ENCODE data around the gene S100A9. TPM values are rescaled to one million over a fixed set of nuclear protein-coding genes. Genes with fewer than 3 reads are reported as not detected.
A peak's percentile ranks its signal among the peaks of the same experiment; 100 is the strongest.

Gene S100A9
- total and polyA plus RNA-seq, 10 donors = 947 to 6,984 (median 2,376) TPM

DNA sequence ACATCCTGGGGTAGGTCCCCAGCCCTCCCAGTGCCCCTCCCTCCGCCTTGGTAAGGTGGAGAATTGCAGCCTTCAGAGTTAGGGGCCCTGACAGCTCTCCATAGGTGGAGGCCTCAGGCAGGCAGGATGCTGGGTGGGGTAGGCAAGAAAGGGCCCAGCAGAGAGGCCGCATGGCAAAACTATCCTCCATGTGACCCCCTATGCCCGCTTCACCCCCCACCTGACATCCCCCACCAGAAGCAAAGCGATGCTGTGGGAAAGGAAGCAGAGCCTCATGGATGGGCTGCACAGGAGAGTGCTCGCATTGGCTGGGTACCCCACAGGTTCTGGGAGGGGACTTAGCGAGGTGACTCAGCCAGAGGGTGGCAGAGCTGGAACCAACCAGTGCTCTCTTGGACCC, 1.6 kb downstream of the S100A9 start:
- intact Hi-C loops (cut with DNase I; ENCODE audit: low total_unique reads) = loop anchor here (10.0 kb wide), 1 partner anchor 206 kb away; the partner anchor contains the start of gene S100A2
- H3K27ac ChIP-seq = peak overlapping the region in 7 of 8 donors; percentile 71 to 95 (median 86)
- H3K4me3 ChIP-seq = peak overlapping the region in 6 of 8 donors; percentile 29 to 64 (median 42)
- H3K27me3 ChIP-seq (replicated peaks in 1 of 7) = peaks cover 0 to 8% (median 0%) of the 10 kb centered on the region in 7 donors
- 77 to 89% (median 85%) methylated on average over 6 of the region's 6 CpGs for WGBS, 5 donors
- H3K9me3 ChIP-seq = no peaks in the 10 kb centered on the region
- H3K36me3 ChIP-seq = peaks cover 0 to 27% (median 0%) of the 10 kb centered on the region in 6 donors
- TF ChIP-seq CTCF (IDR thresholded peaks at IDR 0.05 in 8 of 11, conservative IDR thresholded peaks at IDR 0.05 in 3 of 11) = no peak
- no peak for TF ChIP-seq POLR2AphosphoS5 (IDR thresholded peaks at IDR 0.05)
- TF ChIP-seq POLR2A (IDR thresholded peaks at IDR 0.05) = no peak
- peaks cover 4 to 53% (median 15%) of the 10 kb centered on the region in 6 donors for H3K4me1 ChIP-seq
- DNase-seq = peak; percentile 75

- H3K27me3 ChIP-seq (replicated peaks in 1 of 7) = peaks cover 0 to 4% (median 0%) of the 10 kb centered on the region in 7 donors
- no peaks in the 10 kb centered on the region for H3K9me3 ChIP-seq
- TF ChIP-seq CTCF (IDR thresholded peaks at IDR 0.05 in 8 of 11, conservative IDR thresholded peaks at IDR 0.05 in 3 of 11) = no peak
- TF ChIP-seq POLR2A (IDR thresholded peaks at IDR 0.05) = no peak
- TF ChIP-seq POLR2AphosphoS5 (IDR thresholded peaks at IDR 0.05) = no peak
- 60 to 77% (median 70%) methylated on average over 2 of the region's 2 CpGs for WGBS, 5 donors
- peak; percentile 5 for DNase-seq
- H3K4me3 ChIP-seq = peak overlapping the region in 5 of 8 donors; percentile 29 to 64 (median 50)
- intact Hi-C loops (cut with DNase I; ENCODE audit: low total_unique reads) = no loop called here
- peaks cover 4 to 51% (median 15%) of the 10 kb centered on the region in 6 donors for H3K4me1 ChIP-seq
- peaks cover 0 to 27% (median 0%) of the 10 kb centered on the region in 6 donors for H3K36me3 ChIP-seq
- peak overlapping the region in 7 of 8 donors; percentile 71 to 95 (median 86) for H3K27ac ChIP-seq
Observed at GRCh38 chr1:153360190-153360589, 2.5 kb downstream of the S100A9 start.

DNA sequence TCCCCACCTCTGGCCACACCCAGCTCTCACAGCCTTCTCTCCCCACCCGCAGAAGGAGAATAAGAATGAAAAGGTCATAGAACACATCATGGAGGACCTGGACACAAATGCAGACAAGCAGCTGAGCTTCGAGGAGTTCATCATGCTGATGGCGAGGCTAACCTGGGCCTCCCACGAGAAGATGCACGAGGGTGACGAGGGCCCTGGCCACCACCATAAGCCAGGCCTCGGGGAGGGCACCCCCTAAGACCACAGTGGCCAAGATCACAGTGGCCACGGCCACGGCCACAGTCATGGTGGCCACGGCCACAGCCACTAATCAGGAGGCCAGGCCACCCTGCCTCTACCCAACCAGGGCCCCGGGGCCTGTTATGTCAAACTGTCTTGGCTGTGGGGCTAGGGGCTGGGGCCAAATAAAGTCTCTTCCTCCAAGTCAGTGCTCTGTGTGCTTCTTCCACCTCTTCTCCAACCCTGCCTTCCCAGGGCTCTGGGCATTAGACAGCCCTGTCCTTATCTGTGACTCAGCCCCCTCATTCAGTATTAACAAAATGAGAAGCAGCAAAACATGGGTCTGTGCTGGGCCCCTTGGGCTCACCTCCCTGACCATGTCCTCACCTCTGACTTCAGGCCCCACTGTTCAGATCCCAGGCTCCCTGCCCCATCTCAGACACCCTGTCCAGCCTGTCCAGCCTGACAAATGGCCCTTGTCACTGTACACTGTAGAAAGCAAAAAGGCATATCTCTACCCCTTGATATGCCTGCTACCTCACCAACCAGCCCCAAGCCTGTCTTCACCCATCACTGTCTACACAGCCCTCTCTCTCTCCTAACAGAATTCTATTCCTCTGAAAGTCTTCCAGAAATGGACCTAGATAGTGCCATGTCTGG, 3.2 kb downstream of the S100A9 start:
- intact Hi-C loops (cut with DNase I; ENCODE audit: low total_unique reads) = no loop called here
- TF ChIP-seq POLR2AphosphoS5 (IDR thresholded peaks at IDR 0.05) (peak; percentile 9 to 76 (median 27)), POLR2A (IDR thresholded peaks at IDR 0.05) (no peak)
- WGBS, 5 donors = 60 to 82% (median 77%) methylated on average over 2 to 11 of the region's 11 CpGs
- Histone ChIP-seq H3K9me3 (no peaks in the 10 kb centered on the region), H3K36me3 (peaks cover 0 to 27% (median 0%) of the 10 kb centered on the region in 6 donors), H3K27ac (peak overlapping the region in 7 of 8 donors; percentile 71 to 95 (median 86)), H3K27me3 (replicated peaks in 1 of 7) (peaks cover 0 to 6% (median 0%) of the 10 kb centered on the region in 7 donors), H3K4me3 (peak overlapping the region in 4 of 8 donors; percentile 29 to 64 (median 52)), H3K4me1 (peaks cover 4 to 49% (median 15%) of the 10 kb centered on the region in 6 donors)
- peak; percentile 79 for DNase-seq

GRCh38 chr1:153361480-153362109, 3.9 kb downstream of the S100A9 start:
- H3K4me3 ChIP-seq = peak overlapping the region in 1 of 8 donors; percentile 64
- WGBS, 5 donors = 56 to 86% (median 74%) methylated on average over 4 of the region's 4 CpGs
- no peak for DNase-seq
- intact Hi-C loops (cut with DNase I; ENCODE audit: low total_unique reads) = no loop called here
- H3K4me1 ChIP-seq = peaks cover 4 to 48% (median 15%) of the 10 kb centered on the region in 6 donors
- peaks cover 0 to 6% (median 0%) of the 10 kb centered on the region in 7 donors for H3K27me3 ChIP-seq (replicated peaks in 1 of 7)
- H3K9me3 ChIP-seq = no peaks in the 10 kb centered on the region
- H3K36me3 ChIP-seq = peaks cover 0 to 27% (median 0%) of the 10 kb centered on the region in 6 donors
- peak overlapping the region in 7 of 8 donors; percentile 51 to 95 (median 86) for H3K27ac ChIP-seq
- TF ChIP-seq POLR2AphosphoS5 (IDR thresholded peaks at IDR 0.05) (no peak), POLR2A (IDR thresholded peaks at IDR 0.05) (no peak), CTCF (IDR thresholded peaks at IDR 0.05 in 8 of 11, conservative IDR thresholded peaks at IDR 0.05 in 3 of 11) (no peak)
